GM19452 (cell line): ENCODE data around the gene NAV1.

ENCODE experiments used
- ATAC-seq: cut with Tn5 transposase; IDR thresholded peaks from one replicate; pipeline ENCODE4 v1.9.1; 2021; ENCODE audit not compliant: unreplicated experiment

NAV1 gene

GRCh38 chr1:201525193-201525778, 13.6 kb upstream of the NAV1 start:
- ATAC-seq = no peak

DNA sequence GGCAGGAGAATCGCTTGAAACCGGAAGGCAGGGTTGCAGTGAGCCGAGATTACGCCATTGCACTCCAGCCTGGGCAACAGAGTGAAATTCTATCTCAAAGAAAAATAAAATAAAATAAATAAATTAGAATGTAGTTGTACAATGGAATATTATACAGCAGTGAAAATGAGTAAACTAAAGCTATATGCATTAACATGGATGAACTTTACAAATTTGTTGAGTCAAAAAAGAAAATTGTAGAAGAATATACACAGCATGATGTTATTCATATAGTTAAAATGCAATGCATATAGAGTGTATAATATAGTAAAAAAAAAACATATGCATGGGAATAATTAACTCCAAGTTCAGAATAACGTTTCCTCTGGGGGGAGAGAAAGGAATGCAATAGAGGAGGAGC, 11.0 kb upstream of the NAV1 start:
- ATAC-seq = no peak

DNA sequence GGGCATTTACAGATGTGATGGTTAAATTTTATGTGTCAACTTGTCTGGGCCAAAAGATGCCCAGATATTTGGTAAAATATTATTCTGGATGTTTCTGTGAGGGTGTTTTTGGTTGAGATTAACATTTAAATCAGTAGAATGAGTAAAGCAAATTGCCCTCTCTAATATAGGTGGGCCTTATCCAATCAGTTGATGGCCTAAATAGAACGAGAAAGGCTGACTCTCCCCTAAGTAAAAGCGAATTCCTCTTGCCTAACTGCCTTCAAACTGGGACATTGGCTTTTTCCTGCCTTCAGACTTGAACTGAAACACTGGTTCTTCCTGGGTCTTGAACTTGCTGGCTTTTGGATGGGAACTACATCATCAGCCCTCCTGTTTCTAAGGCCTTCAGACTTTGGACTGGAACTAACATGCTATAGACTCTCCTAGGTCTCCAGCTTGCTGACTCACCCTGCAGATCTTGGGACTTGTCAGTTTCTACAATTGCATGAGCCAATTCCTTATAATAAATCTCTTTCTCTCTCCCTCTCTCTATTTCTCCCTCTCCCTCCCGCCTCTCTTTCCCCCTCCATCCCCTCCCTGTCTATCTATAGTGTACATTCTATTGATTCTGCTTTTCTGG, 10.2 kb upstream of the NAV1 start:
- no peak for ATAC-seq

DNA sequence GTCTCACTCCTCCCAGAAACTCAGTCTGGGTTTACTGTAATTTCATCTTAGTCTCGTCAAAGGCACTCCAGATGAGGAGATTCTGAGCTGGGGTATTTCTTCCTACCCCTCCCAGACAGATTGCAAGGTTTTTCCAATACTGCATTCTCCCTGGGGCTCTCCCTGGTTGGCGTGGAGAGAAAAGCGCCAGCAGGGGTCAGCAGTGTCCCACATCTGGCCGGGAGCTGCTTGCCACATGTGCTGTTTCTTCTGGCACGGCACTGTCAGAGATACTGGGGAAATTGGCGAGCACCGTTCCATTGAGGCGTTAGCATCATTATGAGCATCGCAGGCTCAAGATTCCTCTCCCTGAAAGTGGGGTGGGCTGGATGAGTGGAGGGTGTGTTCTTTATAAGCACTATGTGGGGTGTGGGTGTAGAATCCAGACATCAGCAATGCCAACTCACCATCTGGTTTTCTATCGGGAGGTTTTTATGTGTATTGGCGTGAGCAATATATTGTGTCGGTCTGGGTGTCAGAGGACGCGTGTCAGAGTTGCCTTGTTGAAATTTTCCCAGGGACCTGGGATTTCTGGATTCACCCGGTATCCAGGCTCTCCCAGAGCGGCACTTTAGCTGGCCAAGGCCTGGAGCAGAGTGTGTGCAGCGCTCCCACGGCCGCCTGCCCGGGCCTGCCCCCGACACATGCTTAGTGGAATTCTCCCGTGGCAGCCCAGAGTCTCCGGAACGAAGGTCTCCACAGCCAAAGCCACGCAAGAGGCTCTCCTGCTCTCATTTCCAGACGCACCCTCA, 8.0 kb upstream of the NAV1 start:
- ATAC-seq = no peak

DNA sequence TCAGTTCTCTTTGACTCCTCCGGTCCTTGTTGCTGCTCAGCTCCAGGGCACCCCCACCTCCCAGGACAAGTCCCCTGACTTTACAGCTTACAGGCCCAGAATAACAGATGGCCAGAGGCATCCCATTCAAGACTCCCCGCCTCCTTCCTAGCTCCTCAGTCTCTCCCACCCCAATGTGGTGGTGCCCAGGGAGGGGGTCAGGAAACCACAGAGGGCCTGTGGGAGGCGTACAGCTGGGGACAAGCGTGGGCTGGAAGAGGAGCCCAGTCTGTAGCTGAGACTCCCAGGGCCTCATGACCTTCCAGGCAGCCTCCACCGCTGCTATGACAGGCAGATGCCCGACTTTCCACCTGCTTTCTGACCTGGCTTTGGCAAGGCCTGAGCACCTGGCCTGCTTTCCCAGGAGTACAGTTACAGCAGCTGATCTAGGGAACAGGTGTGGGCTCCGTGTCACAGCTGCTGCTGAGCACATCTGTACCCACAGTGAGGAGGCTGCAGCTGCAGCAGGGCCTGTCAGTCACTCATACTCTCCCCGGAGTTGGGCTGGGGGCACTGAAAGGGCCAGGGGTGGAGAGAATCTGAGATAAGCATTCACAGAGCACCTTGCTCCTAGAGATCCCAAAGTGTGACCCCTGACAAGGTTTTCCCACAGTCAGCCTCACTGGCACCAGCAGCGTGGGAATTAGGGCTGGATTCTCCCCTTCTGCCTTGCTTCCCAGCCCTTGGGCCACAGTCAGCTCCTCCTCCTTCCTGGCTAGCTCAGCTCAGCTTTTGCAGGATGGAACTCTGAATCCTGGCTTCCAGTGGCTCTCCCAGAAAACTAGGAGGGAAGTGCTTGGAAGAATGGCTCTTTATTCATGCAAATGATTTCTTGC, 7.1 kb upstream of the NAV1 start:
- ATAC-seq = no peak

GRCh38 chr1:201533836-201534235, 5.1 kb upstream of the NAV1 start:
- no peak for ATAC-seq

DNA sequence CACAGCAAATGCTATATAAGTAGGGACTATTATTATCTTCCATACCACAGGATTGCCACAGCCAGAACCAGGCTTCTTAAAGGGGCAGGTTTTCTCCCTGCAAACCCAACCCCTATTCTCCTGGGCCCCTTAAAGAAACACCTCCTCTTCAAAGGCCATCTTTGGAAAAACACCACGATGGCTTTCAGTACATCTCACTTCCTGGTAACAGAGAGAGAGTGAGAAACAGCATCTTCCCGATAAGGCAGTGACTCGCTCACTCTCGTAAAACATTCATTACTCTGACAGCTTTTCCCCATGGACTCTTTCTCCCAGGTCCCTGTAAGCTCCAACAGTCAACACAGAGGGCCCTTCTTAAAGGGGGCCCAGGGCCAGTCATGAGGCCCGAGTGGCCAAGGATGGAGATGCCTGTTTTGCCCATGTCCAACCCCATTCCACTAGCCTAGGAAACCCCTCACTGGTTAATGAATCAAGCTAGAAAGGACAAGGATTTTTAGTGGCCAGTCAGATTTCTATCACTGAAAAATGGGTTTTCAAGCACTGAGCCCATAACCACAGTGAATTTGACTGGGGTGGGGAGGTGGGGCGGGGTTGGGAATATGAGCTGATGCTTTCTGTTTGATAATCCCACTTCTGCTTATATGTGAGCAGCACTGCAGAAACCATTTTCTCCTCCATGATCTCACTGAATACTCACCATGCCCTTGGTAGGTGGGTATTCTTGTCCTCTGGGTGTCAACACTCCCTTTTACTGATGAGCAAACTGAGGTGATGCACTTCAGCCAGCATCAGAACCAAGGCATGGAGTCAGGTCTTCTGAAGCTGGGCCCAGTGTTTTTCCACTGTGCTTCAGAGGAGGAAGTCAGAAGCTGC, 3.6 kb upstream of the NAV1 start:
- no peak for ATAC-seq

DNA sequence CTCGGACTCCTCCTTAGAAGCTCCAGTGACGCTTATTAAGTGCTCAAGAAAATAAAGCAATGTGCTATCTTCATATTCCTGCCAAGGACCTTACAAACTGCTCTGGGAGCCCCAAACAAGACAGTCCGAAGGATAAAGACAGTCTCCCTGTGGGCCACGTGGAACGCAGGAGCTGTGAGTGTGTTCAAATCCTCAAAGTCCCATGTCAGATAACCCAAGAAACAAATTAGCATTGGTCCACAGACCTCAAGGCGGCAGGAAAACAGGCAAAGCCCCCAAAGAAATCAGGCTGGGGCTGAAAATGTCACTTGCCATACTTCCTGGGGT, 3.0 kb upstream of the NAV1 start:
- ATAC-seq = no peak

GRCh38 chr1:201536558-201536957, 2.4 kb upstream of the NAV1 start:
- ATAC-seq = no peak

GRCh38 chr1:201537028-201537427, 1.9 kb upstream of the NAV1 start:
- no peak for ATAC-seq

DNA sequence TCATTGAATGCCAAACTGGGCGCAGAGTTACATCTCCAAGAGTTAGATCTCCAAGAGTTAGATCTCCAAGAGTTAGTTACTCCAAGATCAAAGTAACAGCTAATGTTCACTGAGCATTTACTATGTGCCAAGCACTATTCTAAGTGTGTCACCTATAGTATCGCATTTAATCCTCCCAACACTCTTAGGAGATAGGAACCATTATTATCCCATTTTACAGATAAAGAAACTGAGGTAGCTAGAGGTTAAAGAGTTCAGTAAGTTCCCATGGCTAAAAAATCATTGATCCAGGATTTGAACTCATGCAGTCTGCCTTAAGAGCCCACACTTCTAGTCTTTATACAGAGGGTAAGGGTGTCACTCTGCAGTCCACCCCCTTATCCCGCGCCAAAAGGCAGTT, 1.5 kb upstream of the NAV1 start:
- no peak for ATAC-seq

DNA sequence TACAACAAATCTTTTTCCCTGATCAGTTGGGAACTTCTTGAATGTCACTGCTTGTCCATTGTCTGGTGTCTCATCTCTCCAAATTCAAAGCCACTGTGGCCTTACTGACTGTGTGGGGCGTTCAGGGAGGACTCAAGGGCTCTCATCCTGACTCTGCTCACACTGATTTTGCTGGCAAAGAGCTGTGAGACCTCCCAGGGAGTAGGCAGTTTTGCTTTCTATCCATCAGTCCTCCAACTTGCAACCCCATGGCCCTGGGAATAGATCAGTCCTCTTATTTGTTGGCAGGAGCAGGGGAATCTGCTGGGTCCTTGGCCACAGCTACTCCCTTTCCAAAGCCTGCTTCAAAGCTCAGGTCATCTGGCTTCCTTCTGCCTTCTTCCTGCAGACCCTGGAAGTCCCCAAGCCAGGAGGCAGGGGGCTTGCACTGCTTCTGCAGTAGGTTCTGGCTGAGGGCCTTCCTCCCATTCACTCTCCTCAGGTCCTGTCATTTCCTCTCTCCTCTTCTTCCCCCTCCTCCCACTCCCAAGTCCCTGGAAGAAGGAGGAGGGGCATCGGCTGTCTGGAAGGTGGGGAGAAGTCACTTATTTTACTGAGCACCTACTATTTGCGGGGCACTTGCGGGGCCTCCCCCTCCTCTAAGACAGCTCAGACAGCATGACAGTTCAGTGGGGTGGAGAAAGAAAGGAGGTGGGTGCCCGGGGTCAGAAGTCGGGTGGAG, 876 bp upstream of the NAV1 start:
- ATAC-seq = no peak

DNA sequence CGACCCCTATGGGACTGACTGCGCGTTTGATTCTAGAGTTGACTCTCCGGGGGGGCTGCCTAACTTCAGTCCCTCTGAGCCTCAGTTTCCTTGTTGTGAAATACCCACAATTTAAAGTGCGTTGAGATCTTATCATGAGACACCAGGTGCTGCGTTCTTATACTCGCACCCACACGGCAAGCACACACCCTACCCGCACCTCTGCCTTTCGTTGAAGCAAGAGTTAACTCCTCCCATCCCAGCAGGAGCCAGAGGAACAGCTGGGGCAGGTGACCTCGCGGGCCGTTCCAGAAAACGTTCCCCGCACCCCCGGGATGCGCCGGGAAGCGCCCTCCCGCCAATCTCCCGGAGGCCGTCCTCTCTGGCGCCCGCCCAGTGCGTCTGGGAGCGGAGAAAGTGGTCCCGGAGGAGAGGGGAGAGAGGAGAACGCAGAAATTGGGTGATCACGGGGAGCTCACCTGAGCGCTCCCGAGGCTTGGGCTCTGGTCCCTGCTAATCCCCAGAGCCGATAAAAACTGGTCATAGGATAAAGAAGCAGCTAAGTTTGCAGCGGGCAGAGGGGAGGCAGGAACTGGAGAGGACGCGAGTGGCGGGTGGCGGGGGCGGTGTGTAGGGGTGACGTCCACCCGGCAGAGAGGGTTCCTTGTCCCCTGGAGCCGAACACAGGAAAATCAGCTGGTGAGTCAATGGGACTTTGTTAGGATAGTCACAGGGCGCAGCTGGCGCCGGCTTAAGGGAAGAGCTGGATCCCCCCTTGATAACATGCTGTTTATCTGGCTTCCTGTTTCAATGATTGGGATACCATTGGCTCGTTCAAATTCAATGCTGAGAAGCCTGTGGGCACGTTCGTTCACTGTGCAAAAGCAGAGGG, 869 bp downstream of the NAV1 start:
- ATAC-seq = no peak

GRCh38 chr1:201540846-201541735, 2.2 kb downstream of the NAV1 start:
- ATAC-seq = no peak

DNA sequence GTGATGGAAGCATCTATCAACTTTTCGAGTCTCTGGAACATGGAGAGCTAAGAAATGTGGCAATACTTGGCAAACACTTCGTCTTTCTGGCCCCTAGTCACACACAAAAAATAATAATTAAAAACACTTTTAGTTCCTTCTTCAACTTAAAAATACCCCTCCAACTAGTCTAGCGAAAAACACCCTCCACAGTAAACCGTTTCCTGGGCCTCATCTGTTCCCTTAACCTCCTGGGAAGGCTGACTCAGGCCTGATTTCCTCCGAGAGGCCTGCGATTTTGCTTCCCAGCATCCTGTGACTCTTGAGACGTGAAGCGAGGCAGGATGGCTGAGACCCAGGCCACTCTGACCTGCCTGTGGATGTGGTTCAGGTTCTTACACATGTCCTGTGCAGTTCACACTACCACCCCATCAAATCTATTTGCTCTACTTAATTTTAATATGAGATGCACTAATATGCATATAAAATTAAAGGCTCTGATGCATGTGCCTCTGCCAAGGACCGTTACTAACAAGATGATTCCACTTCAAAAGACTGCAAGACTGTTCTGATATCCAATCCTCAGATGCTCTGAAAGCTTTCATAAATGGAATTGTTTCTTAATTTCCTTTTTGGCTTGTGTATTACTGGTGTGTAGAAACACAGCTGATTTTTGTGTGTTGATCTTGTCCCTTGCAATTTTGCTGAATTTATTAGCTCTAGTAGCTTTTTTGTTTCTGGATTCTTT, 3.5 kb downstream of the NAV1 start:
- ATAC-seq = no peak

- ATAC-seq = no peak
Measured at GRCh38 chr1:201543871-201544642, 5.1 kb downstream of the NAV1 start.

DNA sequence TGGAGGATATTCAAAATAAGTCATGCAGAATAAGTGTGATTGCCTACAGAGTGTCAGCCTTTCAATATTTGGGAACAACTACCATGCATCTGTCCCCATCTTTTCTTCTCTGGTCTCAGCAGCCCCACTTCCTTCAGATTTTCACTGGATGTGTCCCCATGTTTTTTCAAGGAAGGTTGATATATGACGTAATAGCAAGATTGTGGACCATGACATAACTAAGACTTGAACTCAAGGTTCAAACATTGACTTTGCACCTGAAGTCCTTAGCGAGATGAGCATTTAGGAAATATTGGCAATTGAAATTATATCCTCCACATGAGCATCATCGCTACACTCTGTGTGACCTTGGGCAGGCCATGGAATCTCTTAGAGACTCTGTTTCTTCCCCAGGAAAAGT, 5.8 kb downstream of the NAV1 start:
- ATAC-seq = no peak
